GM12891 (cell line): ENCODE measurements around the gene IL1RAP.

Source experiments
- PAX5 ChIP-seq: IDR thresholded peaks from 2 replicates; pipeline ENCODE4 v1.6.1; 2011; ENCODE audit warnings: low read length, moderate library complexity, mild to moderate bottlenecking; ENCODE audit not compliant: insufficient read depth, severe bottlenecking
- POLR2A ChIP-seq: IDR thresholded peaks from 2 replicates; pipeline ENCODE4 v1.6.1; 2011; ENCODE audit warnings: low read depth, low read length, control low read depth
- POLR2AphosphoS5 ChIP-seq: IDR thresholded peaks from 2 replicates; pipeline ENCODE4 v1.6.1; 2011; ENCODE audit warnings: low read depth, low read length, control low read depth
- POU2F2 ChIP-seq: IDR thresholded peaks from 2 replicates; pipeline ENCODE4 v1.6.1; 2011; ENCODE audit warnings: low read depth, mild to moderate bottlenecking, control low read depth, low read length, moderate library complexity
- SPI1 ChIP-seq: IDR thresholded peaks from 2 replicates; pipeline ENCODE4 v1.6.1; 2011; ENCODE audit warnings: low read depth, low read length, control low read depth
- TAF1 ChIP-seq: IDR thresholded peaks from 2 replicates; pipeline ENCODE4 v1.6.1; 2011; ENCODE audit warnings: low read depth, low read length, control low read depth

- TF ChIP-seq POLR2A (no peak), POLR2AphosphoS5 (no peak), PAX5 (no peak), TAF1 (no peak), SPI1 (no peak), POU2F2 (no peak)
Measured at GRCh38 chr3:190545191-190545590, 31.3 kb downstream of the IL1RAP start.
